Suprapubic skin (tissue), 3 donors: Measurements from ENCODE around the gene TEX261.
"Not testable (repeated sequence)": the region's sequence is repeated elsewhere in the genome, so short reads cannot be mapped to it uniquely, and the experiment has no call there.

Experiments
- CTCF ChIP-seq, 2 donors: fragments of 200-600 bp in 1 of 2; fragments of 450-650 bp in 1 of 2; sonication (generic) in 1 of 2; IDR thresholded peaks; one replicate each; pipeline ENCODE4 v1.5.1; 2016 to 2019; ENCODE audit warnings: antibody characterized with exemption in 2 of 2, mild to moderate bottlenecking in 1 of 2, moderate library complexity in 1 of 2
- POLR2AphosphoS5 ChIP-seq, 3 donors: sonication (generic); formaldehyde crosslinking; IDR thresholded peaks; one replicate each; pipeline ENCODE4 v1.6.1; 2017; ENCODE audit warnings: antibody characterized with exemption in 3 of 3

DNA sequence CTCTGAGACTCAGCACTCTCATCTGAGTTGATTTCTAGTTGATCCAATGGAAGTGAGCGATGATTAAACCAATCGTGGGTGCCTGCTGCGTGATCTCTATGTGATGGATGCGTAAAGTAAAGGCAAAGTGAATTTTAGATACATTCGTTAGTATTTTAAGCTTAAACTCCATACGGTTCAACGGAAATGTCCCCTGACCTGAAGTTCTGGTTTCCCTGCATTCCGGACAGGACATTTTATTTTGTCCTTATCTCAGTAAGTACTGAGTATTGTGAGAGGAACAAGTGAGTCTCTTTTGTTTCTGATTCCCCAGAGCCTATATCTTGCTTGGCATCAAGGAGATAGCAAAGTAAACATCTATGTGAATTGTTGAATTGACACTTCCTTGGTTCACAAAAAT lies 41.6 kb upstream of the TEX261 start:
- TF ChIP-seq CTCF, POLR2AphosphoS5 (IDR thresholded peaks at IDR 0.05): not testable (repeated sequence)
